Measurements from ENCODE around the gene EIF3D.

DNA sequence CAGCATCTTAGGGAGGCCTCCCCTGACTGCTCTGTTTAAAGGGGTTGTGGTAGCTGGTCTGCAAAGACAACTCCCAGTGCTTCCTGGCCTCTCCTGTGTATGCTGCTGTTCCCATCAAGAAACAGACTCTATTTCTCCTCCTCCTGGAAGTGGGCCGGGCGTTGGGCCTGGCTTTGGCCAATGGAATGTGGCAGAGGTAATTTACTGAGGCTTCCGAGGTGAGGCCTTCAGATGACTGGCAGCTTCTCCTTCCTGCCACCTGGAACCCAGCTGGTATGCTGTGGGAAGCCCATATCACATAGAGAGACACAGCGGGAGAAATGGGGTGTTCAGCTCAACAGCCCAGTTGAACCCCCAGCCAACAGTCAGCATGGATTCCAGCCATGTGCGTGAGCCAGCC lies 25.1 kb upstream of the EIF3D start:
- TF ChIP-seq EZH2 (IDR thresholded peaks at IDR 0.05) (no peak), TCF7L2 (IDR thresholded peaks at IDR 0.05; ENCODE audit: borderline replicate concordance, extremely low read depth, insufficient read depth, insufficient read length) (no peak), EZH2phosphoT487 (IDR thresholded peaks at IDR 0.05; ENCODE audit: borderline replicate concordance) (no peak)
- TF ChIP-seq, protein P1, sequence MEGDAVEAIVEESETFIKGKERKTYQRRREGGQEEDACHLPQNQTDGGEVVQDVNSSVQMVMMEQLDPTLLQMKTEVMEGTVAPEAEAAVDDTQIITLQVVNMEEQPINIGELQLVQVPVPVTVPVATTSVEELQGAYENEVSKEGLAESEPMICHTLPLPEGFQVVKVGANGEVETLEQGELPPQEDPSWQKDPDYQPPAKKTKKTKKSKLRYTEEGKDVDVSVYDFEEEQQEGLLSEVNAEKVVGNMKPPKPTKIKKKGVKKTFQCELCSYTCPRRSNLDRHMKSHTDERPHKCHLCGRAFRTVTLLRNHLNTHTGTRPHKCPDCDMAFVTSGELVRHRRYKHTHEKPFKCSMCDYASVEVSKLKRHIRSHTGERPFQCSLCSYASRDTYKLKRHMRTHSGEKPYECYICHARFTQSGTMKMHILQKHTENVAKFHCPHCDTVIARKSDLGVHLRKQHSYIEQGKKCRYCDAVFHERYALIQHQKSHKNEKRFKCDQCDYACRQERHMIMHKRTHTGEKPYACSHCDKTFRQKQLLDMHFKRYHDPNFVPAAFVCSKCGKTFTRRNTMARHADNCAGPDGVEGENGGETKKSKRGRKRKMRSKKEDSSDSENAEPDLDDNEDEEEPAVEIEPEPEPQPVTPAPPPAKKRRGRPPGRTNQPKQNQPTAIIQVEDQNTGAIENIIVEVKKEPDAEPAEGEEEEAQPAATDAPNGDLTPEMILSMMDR (IDR thresholded peaks at IDR 0.05 in 2 of 3, conservative IDR thresholded peaks at IDR 0.05 in 1 of 3; ENCODE audit: borderline replicate concordance in 1 of 3, insufficient read depth in 1 of 3, low read depth in 2 of 3, low read length in 2 of 3): no peak
- TF ChIP-seq, protein P2, sequence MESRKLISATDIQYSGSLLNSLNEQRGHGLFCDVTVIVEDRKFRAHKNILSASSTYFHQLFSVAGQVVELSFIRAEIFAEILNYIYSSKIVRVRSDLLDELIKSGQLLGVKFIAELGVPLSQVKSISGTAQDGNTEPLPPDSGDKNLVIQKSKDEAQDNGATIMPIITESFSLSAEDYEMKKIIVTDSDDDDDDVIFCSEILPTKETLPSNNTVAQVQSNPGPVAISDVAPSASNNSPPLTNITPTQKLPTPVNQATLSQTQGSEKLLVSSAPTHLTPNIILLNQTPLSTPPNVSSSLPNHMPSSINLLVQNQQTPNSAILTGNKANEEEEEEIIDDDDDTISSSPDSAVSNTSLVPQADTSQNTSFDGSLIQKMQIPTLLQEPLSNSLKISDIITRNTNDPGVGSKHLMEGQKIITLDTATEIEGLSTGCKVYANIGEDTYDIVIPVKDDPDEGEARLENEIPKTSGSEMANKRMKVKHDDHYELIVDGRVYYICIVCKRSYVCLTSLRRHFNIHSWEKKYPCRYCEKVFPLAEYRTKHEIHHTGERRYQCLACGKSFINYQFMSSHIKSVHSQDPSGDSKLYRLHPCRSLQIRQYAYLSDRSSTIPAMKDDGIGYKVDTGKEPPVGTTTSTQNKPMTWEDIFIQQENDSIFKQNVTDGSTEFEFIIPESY (IDR thresholded peaks at IDR 0.05; ENCODE audit: extremely low read depth, insufficient replicate concordance, low read length): no peak
- TF ChIP-seq, protein P3, sequence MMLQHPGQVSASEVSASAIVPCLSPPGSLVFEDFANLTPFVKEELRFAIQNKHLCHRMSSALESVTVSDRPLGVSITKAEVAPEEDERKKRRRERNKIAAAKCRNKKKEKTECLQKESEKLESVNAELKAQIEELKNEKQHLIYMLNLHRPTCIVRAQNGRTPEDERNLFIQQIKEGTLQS (IDR thresholded peaks at IDR 0.05): no peak

Measured in HCT116 (cell line).